ENCODE measurements around the gene FBXO11.

Gene FBXO11

DNA sequence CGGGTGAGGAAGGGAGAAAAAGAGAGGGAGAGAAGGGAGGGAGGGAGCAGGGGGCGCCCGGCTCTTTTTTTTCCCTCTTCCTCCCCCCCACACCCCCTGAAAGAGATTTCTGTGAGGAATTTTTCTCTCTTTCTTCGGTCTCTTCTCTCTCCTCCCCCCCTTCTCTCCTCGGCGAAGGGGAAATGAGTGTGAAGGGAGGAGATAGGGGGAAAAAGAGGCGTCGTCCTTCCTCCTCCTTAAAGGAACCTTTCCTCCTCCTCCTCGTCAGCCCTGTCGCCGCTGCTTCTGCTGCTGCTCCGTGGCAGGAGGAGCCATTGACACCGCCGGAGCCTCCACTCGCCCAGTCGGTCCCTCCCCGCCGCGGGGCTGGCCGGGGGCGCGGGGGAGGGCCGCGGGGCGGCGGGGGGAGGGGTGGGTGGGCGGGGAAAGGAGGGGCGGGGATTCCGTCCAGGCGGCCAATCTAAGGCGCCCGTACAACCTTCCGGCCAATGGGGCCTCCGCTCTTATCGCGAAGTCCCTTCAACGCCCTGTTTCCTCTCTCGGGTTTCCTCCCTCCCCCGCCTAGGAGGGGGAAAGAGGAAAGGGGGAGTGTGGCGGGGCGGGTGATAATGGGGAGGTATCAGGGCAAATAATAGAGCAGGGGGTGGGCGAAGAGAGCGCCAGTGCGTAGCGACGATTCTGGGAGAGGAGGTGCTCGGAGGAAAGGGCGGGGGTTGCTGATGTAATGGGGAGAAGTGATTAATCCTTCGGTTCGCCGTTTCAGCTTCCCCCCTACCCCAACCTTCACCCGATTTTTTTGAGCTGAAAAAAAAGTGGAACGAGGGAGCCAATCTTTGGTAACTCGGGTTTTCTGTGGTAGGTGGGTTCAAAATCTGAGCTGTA, at the start of gene FBXO11:
Gene FBXO11 (minus strand): TSS at position 342 of the 882 bp plus-strand sequence. CDS start 778 bp downstream, outside the sequence.
- in situ Hi-C loops (cut with HindIII; ENCODE audit: low pct_ligation_motif_present, low sequenced_read_pairs), result no loop called here
- TF ChIP-seq, protein P1, sequence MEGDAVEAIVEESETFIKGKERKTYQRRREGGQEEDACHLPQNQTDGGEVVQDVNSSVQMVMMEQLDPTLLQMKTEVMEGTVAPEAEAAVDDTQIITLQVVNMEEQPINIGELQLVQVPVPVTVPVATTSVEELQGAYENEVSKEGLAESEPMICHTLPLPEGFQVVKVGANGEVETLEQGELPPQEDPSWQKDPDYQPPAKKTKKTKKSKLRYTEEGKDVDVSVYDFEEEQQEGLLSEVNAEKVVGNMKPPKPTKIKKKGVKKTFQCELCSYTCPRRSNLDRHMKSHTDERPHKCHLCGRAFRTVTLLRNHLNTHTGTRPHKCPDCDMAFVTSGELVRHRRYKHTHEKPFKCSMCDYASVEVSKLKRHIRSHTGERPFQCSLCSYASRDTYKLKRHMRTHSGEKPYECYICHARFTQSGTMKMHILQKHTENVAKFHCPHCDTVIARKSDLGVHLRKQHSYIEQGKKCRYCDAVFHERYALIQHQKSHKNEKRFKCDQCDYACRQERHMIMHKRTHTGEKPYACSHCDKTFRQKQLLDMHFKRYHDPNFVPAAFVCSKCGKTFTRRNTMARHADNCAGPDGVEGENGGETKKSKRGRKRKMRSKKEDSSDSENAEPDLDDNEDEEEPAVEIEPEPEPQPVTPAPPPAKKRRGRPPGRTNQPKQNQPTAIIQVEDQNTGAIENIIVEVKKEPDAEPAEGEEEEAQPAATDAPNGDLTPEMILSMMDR (IDR thresholded peaks at IDR 0.05; ENCODE audit: low read depth, low read length, missing control alignments), result peak; percentile 81
- H3K4me3 ChIP-seq (ENCODE audit: low read depth, low read length), result peak within 1 kb of the TSS; percentile 87
- H3K27me3 ChIP-seq (replicated peaks), result no peaks in the 10 kb centered on the region
- H3K27ac ChIP-seq, result peak within 1 kb of the TSS; percentile 91
- DNase-seq, result peak; percentile 98
- H3K36me3 ChIP-seq (replicated peaks), result no peaks in the 10 kb centered on the region

DNA sequence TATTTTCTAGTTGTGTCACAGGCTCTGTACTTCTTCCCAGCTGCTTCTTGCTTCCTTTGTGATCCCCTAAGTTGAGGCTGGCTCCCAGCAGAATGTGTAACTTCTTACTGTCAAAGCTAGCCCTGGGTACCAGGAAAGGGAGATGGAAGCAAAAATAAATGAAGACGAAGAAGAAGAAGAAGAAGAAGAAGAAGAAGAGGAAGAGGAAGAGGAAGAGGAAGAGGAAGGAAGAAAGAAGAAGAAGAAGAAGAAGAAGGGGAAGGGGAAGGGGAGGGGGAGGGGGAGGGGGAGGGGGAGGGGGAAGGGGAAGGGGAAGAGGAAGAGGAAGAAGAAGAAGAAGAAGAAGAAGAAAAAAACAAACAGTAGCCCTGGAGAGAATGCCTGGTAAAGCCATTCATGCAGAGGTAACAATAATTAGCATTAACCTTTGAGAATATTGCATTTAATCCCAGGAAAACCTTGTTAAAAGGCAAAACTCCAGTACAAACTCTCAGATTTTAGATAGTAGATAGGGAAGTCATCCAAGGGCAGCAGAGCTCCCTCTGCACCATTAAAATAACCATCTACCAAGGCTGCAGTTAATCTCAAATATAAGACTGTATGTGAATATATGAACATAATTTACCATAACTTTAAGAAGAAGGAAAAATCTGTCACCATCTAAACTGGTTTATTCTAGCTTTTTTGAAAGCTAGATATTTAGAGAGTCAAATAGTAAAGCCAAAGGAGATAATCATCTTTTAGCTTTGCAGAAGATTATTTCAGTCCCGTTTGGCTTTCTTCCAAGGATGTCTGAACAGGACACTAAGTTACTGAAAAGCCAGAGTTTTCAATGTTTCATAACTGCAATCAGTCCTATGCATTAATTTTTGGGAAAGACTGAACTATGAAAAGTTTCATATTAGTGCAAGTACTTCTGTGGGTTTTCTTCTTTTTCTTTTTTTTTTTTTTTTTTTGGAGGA, 44.3 kb upstream of the FBXO11 start:
- in situ Hi-C loops (cut with HindIII; ENCODE audit: low pct_ligation_motif_present, low sequenced_read_pairs), result no loop called here

DNA sequence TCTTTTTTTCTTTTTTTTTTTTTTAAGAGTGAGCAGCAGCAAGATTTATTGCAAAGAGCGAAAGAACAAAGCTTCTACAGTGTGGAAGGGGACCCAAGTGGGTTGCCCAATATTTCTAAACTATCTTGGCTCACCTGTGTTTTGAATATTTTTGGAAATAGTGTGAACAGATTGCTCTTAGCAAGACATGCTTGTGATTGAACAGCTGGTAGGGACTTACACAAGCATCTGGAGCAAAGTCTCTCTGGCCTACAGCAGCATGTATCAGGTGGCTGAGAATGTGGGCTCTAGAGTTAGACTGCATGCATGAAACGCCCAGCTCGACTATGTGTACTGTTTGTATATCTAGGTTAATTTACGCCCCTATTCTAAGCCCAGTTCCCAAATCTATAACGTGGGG, 40.3 kb upstream of the FBXO11 start:
- no peak for DNase-seq
- Histone ChIP-seq H3K27ac (no peak overlapping the region), H3K4me3 (ENCODE audit: low read depth, low read length) (no peak overlapping the region), H3K36me3 (replicated peaks) (no peaks in the 10 kb centered on the region), H3K27me3 (replicated peaks) (no peaks in the 10 kb centered on the region)
- in situ Hi-C loops (cut with HindIII; ENCODE audit: low pct_ligation_motif_present, low sequenced_read_pairs), result no loop called here
- TF ChIP-seq, protein P1 (IDR thresholded peaks at IDR 0.05; ENCODE audit: low read depth, low read length, missing control alignments), result no peak

More for the DNA sequence above, 44.3 kb upstream of the FBXO11 start:
- Histone ChIP-seq H3K27ac (no peak overlapping the region), H3K36me3 (replicated peaks) (no peaks in the 10 kb centered on the region), H3K27me3 (replicated peaks) (no peaks in the 10 kb centered on the region), H3K4me3 (ENCODE audit: low read depth, low read length) (no peak overlapping the region)
- TF ChIP-seq, protein P1 (IDR thresholded peaks at IDR 0.05; ENCODE audit: low read depth, low read length, missing control alignments), result no peak
- no peak for DNase-seq

DNA sequence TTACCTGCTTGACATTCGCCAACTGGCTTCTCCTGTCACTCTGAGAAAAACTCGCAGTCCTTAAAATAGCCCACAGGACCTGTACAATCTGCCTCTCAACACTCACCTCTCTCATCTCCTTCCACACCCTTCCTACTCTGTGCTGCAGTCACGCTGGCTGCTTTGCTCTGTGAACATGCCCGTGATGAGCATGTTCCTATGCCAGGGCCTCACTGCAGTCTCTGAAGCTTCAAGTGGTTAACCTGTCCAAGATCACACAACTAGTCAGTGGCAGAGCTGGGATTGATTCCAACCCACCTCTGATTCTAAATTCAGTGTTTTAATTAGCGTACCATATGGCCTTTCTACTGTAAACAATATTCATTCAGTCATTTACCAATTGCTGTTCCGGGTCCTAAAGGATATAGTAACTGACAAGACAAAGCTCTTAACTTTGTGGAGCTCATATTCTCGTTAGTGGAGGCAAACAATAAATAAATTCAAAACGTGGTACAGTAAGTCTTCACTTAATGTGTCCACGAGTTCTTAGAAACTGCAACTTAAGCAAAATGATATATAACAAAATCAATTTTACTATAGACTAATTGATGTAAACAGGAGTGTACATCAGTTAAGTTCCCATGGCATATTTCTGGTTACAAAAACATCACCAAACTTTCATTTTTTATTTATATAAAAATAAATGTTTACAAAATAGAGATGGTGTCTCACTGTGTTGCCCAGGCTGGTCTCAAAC, 38.9 kb upstream of the FBXO11 start:
- no peak for DNase-seq
- TF ChIP-seq, protein P1 (IDR thresholded peaks at IDR 0.05; ENCODE audit: low read depth, low read length, missing control alignments), result no peak
- Histone ChIP-seq H3K36me3 (replicated peaks) (no peaks in the 10 kb centered on the region), H3K27ac (no peak overlapping the region), H3K27me3 (replicated peaks) (no peaks in the 10 kb centered on the region), H3K4me3 (ENCODE audit: low read depth, low read length) (no peak overlapping the region)
- in situ Hi-C loops (cut with HindIII; ENCODE audit: low pct_ligation_motif_present, low sequenced_read_pairs), result no loop called here

DNA sequence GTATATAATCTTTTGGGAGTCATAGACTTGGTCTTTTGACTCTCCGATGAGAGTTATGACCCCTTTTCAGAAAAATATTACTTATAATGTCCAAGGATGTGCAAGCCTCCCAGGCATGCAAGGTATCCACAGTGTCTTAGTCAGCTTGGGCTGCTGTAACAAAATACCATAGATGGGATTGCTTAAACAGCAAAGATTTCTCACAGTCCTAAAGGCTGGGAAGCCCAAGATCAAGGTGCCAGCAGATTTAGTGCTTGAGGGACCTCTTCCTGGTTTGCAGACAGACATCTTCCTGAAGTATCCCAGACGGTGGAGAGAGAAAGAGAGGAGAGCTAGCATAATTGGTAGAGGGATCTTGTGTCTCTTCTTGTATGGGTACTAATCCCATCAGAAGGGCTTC, 35.6 kb upstream of the FBXO11 start:
- in situ Hi-C loops (cut with HindIII; ENCODE audit: low pct_ligation_motif_present, low sequenced_read_pairs), result no loop called here
- no peak overlapping the region for H3K4me3 ChIP-seq (ENCODE audit: low read depth, low read length)
- no peak overlapping the region for H3K27ac ChIP-seq
- H3K27me3 ChIP-seq (replicated peaks), result no peaks in the 10 kb centered on the region
- TF ChIP-seq, protein P1 (IDR thresholded peaks at IDR 0.05; ENCODE audit: low read depth, low read length, missing control alignments), result no peak
- no peaks in the 10 kb centered on the region for H3K36me3 ChIP-seq (replicated peaks)
- no peak for DNase-seq

Measured in brain microvascular endothelial cell (primary cell).